HG02973 (cell line): ENCODE results near the gene MACROD2.
"Not testable (repeated sequence)": the region's sequence is repeated elsewhere in the genome, so short reads cannot be mapped to it uniquely, and the experiment has no call there.

Experiments
- ATAC-seq: cut with Tn5 transposase; IDR thresholded peaks from one replicate; pipeline ENCODE4 v1.9.1; 2021; ENCODE audit warnings: moderate library complexity; ENCODE audit not compliant: unreplicated experiment

Gene MACROD2

GRCh38 chr20:15011631-15012030 lies 1016.3 kb downstream of the MACROD2 start:
- no peak for ATAC-seq

GRCh38 chr20:15012566-15012965 lies 1017.2 kb downstream of the MACROD2 start:
- ATAC-seq: no peak

- ATAC-seq: not testable (repeated sequence)
Observed at GRCh38 chr20:15016875-15017274, 1021.6 kb downstream of the MACROD2 start.

- no peak for ATAC-seq
Observed at GRCh38 chr20:15018966-15019365, 1023.6 kb downstream of the MACROD2 start.

GRCh38 chr20:15020845-15021244 lies 1025.5 kb downstream of the MACROD2 start:
- ATAC-seq: no peak

GRCh38 chr20:15022921-15023320 lies 1027.6 kb downstream of the MACROD2 start:
- ATAC-seq: no peak

- no peak for ATAC-seq
Observed at GRCh38 chr20:15026759-15027158, 1031.4 kb downstream of the MACROD2 start.

- no peak for ATAC-seq
Observed at GRCh38 chr20:15030826-15031225, 1035.5 kb downstream of the MACROD2 start.

- ATAC-seq: no peak
Observed at GRCh38 chr20:15031546-15032351, 1036.4 kb downstream of the MACROD2 start.

GRCh38 chr20:15032352-15032622 lies 1037.0 kb downstream of the MACROD2 start:
- ATAC-seq: no peak

- no peak for ATAC-seq
Observed at GRCh38 chr20:15033269-15033668, 1038.0 kb downstream of the MACROD2 start.

- no peak for ATAC-seq
Observed at GRCh38 chr20:15033891-15034290, 1038.6 kb downstream of the MACROD2 start.

- no peak for ATAC-seq
Observed at GRCh38 chr20:15036948-15037347, 1041.6 kb downstream of the MACROD2 start.

GRCh38 chr20:15039088-15039752 lies 1043.9 kb downstream of the MACROD2 start:
- no peak for ATAC-seq

GRCh38 chr20:15042723-15043122 lies 1047.4 kb downstream of the MACROD2 start:
- ATAC-seq: no peak

- ATAC-seq: no peak
Observed at GRCh38 chr20:15045246-15045645, 1049.9 kb downstream of the MACROD2 start.

GRCh38 chr20:15047042-15047441 lies 1051.7 kb downstream of the MACROD2 start:
- no peak for ATAC-seq

- ATAC-seq: no peak
Observed at GRCh38 chr20:15047601-15048000, 1052.3 kb downstream of the MACROD2 start.

GRCh38 chr20:15056246-15056645 lies 1060.9 kb downstream of the MACROD2 start:
- ATAC-seq: no peak

- ATAC-seq: no peak
Observed at GRCh38 chr20:15058841-15059240, 1063.5 kb downstream of the MACROD2 start.

GRCh38 chr20:15059438-15059837 lies 1064.1 kb downstream of the MACROD2 start:
- no peak for ATAC-seq

GRCh38 chr20:15060265-15061060 lies 1065.1 kb downstream of the MACROD2 start:
- ATAC-seq: no peak
